Dermis microvascular lymphatic vessel endothelial cell (primary cell): Measurements from ENCODE around the gene WFIKKN2. TPM values are rescaled to one million over a fixed set of nuclear protein-coding genes. Genes with fewer than 3 reads are reported as not detected.
"Not testable (repeated sequence)": the region's sequence is repeated elsewhere in the genome, so short reads cannot be mapped to it uniquely, and the experiment has no call there.

Experiments
- DNase-seq, 2 donors: peaks; one replicate each; pipeline versions ENCODE4 v3.0.0 to v3.0.0-alpha.2; 2010; ENCODE audit warnings: low read depth in 2 of 2
- total RNA-seq: library from RNA; depleted of rRNA; stranded (reverse); fragments of >200 nt; gene quantifications from 2 replicates; pipeline ENCODE4 v1.2.1, GENCODE V29; 2014

The WFIKKN2 gene
- total RNA-seq, 1 donor from 2014 or later, result not detected

GRCh38 chr17:50850640-50851039 lies 15.3 kb downstream of the WFIKKN2 start:
- DNase-seq, result no peak

GRCh38 chr17:50853015-50853615 lies 17.7 kb downstream of the WFIKKN2 start:
- DNase-seq, result no peak

- DNase-seq, result no peak
Measured at GRCh38 chr17:50853781-50854180, 18.4 kb downstream of the WFIKKN2 start.

- DNase-seq, result no peak
Measured at GRCh38 chr17:50855708-50856330, 20.4 kb downstream of the WFIKKN2 start.

- DNase-seq, result no peak
Measured at GRCh38 chr17:50856431-50856830, 21.0 kb downstream of the WFIKKN2 start.

- no peak for DNase-seq
Measured at GRCh38 chr17:50858486-50859225, 23.3 kb downstream of the WFIKKN2 start.

- not testable (repeated sequence) for DNase-seq
Measured at GRCh38 chr17:50859727-50860126, 24.3 kb downstream of the WFIKKN2 start.

- DNase-seq, result no peak
Measured at GRCh38 chr17:50861334-50861676, 25.9 kb downstream of the WFIKKN2 start.

- DNase-seq, result no peak
Measured at GRCh38 chr17:50861822-50862528, 26.6 kb downstream of the WFIKKN2 start.

GRCh38 chr17:50863221-50863843 lies 27.9 kb downstream of the WFIKKN2 start:
- peak in 1 of 2 donors; percentile 61 for DNase-seq

- no peak for DNase-seq
Measured at GRCh38 chr17:50863931-50864330, 28.5 kb downstream of the WFIKKN2 start.

- no peak for DNase-seq
Measured at GRCh38 chr17:50864747-50865059, 29.3 kb downstream of the WFIKKN2 start.

GRCh38 chr17:50865060-50865867 lies 29.9 kb downstream of the WFIKKN2 start:
- peak in 1 of 2 donors; percentile 36 for DNase-seq

GRCh38 chr17:50865868-50866260 lies 30.5 kb downstream of the WFIKKN2 start:
- DNase-seq, result no peak

GRCh38 chr17:50866261-50866949 lies 31.0 kb downstream of the WFIKKN2 start, which contains the start of gene TOB1:
TOB1 (minus strand) TSS chr17:50866354; CDS start chr17:50864017, 2,337 bp downstream.
- DNase-seq, result peak; percentile 91 to 97

GRCh38 chr17:50866950-50867362 lies 31.6 kb downstream of the WFIKKN2 start:
- peak in 1 of 2 donors; percentile 55 for DNase-seq

- peak; percentile 92 to 96 for DNase-seq
Measured at GRCh38 chr17:50867363-50868139, 32.2 kb downstream of the WFIKKN2 start.

- no peak for DNase-seq
Measured at GRCh38 chr17:50868140-50868438, 32.7 kb downstream of the WFIKKN2 start.

- DNase-seq, result no peak
Measured at GRCh38 chr17:50868602-50869001, 33.2 kb downstream of the WFIKKN2 start.

GRCh38 chr17:50871364-50871763 lies 36.0 kb downstream of the WFIKKN2 start:
- no peak for DNase-seq
